ENCODE results near the gene FEV.

FEV gene

GRCh38 chr2:218979846-218980734 is 4.9 kb downstream of the FEV start:
- in situ Hi-C loops (cut with MboI; ENCODE audit: low sequenced_read_pairs), result no loop called here

GRCh38 chr2:218975060-218975777 is 9.8 kb downstream of the FEV start:
- in situ Hi-C loops (cut with MboI; ENCODE audit: low sequenced_read_pairs), result no loop called here

- in situ Hi-C loops (cut with MboI; ENCODE audit: low sequenced_read_pairs), result no loop called here
Measured at GRCh38 chr2:218970894-218971293, 14.1 kb downstream of the FEV start.

GRCh38 chr2:218964041-218964771 is 20.8 kb downstream of the FEV start:
- in situ Hi-C loops (cut with MboI; ENCODE audit: low sequenced_read_pairs), result no loop called here

- in situ Hi-C loops (cut with MboI; ENCODE audit: low sequenced_read_pairs), result no loop called here
Measured at GRCh38 chr2:218963601-218964000, 21.4 kb downstream of the FEV start.

GRCh38 chr2:218962859-218963492 is 22.0 kb downstream of the FEV start:
- in situ Hi-C loops (cut with MboI; ENCODE audit: low sequenced_read_pairs), result no loop called here

GRCh38 chr2:218961651-218962570 is 23.1 kb downstream of the FEV start:
- in situ Hi-C loops (cut with MboI; ENCODE audit: low sequenced_read_pairs), result no loop called here

- in situ Hi-C loops (cut with MboI; ENCODE audit: low sequenced_read_pairs), result no loop called here
Measured at GRCh38 chr2:218961229-218961628, 23.8 kb downstream of the FEV start.

GRCh38 chr2:218960309-218961165 is 24.4 kb downstream of the FEV start:
- in situ Hi-C loops (cut with MboI; ENCODE audit: low sequenced_read_pairs), result no loop called here

GRCh38 chr2:218959761-218960308 is 25.1 kb downstream of the FEV start:
- in situ Hi-C loops (cut with MboI; ENCODE audit: low sequenced_read_pairs), result no loop called here

GRCh38 chr2:218959141-218959731 is 25.7 kb downstream of the FEV start, which contains the start of gene CDK5R2:
Gene CDK5R2, plus strand, starts transcription at chr2:218959666. Its CDS starts 155 bp downstream, at chr2:218959821.
- in situ Hi-C loops (cut with MboI; ENCODE audit: low sequenced_read_pairs), result no loop called here

GRCh38 chr2:218958276-218958675 is 26.7 kb downstream of the FEV start:
- in situ Hi-C loops (cut with MboI; ENCODE audit: low sequenced_read_pairs), result no loop called here

GRCh38 chr2:218957671-218958070 is 27.3 kb downstream of the FEV start:
- in situ Hi-C loops (cut with MboI; ENCODE audit: low sequenced_read_pairs), result no loop called here

GRCh38 chr2:218956039-218956438 is 28.9 kb downstream of the FEV start:
- in situ Hi-C loops (cut with MboI; ENCODE audit: low sequenced_read_pairs), result no loop called here

- in situ Hi-C loops (cut with MboI; ENCODE audit: low sequenced_read_pairs), result no loop called here
Measured at GRCh38 chr2:218954541-218955300, 30.3 kb downstream of the FEV start.

GRCh38 chr2:218953366-218953954 is 31.5 kb downstream of the FEV start:
- in situ Hi-C loops (cut with MboI; ENCODE audit: low sequenced_read_pairs), result no loop called here

GRCh38 chr2:218952160-218952559 is 32.8 kb downstream of the FEV start:
- in situ Hi-C loops (cut with MboI; ENCODE audit: low sequenced_read_pairs), result no loop called here
